GM18907 (cell line): ENCODE data around the gene R3HCC1L.
"Not testable (repeated sequence)": the region's sequence is repeated elsewhere in the genome, so short reads cannot be mapped to it uniquely, and the experiment has no call there.

ENCODE experiments used
- ATAC-seq: cut with Tn5 transposase; IDR thresholded peaks from one replicate; pipeline ENCODE4 v1.9.1; 2021; ENCODE audit warnings: mild to moderate bottlenecking, moderate library complexity; ENCODE audit not compliant: unreplicated experiment

Gene R3HCC1L

DNA sequence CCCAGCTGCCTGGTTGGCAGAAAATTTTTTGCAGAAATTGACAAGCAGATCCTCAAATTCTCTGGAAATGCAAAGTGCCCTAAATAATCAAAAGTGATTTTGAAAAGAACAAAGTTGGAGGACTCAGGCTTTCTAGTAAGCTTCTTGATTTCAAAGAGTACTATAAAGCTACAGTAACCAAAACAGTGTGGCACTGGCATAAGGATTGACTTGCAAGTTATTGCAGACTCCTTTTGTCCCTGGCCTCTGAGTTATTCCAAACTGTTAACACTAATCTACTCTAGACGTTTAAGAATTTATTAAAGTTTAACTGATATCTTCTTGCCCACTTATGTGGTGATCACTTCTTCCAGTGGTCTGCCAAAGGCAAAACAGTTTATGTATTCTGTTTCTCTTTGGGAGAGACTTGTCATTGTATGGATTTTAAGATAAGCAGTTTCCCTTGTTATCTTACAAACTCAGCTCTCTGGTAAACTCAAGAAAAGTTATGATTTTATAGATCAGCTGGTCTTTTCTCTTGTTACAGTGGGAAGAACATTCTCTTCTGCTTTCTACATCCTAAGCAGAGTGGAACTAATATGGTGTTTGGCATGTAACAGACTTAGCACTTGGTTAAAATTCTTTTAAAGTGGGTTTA, 92.2 kb downstream of the R3HCC1L start:
- no peak for ATAC-seq

DNA sequence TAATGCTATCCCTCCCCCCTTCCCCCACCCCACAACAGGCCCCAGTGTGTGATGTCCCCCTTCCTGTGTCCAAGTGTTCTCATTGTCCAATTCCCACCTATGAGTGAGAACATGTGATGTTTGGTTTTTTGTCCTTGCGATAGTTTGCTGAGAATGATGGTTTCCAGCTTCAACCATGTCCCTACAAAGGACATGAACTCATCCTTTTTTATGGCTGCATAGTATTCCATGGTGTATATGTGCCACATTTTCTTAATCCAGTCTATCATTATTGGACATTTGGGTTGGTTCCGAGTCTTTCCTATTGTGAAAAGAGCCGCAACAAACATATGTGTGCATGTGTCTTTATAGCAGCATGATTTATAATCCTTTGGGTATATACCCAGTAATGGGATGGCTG, 93.3 kb downstream of the R3HCC1L start:
- ATAC-seq = not testable (repeated sequence)

DNA sequence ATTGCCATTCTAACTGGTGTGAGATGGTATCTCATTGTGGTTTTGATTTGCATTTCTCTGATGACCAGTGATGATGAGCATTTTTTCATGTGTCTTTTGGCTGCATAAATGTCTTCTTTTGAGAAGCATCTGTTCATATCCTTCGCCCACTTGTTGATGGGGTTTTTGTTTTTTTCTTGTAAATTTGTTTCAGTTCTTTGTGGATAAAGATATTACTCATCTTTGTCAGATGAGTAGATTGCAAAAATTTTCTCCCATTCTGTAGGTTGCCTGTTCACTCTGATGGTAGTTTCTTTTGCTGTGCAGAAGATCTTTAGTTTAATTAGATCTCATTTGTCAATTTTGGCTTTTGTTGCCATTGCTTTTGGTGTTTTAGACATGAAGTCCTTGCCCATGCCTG, 93.8 kb downstream of the R3HCC1L start:
- ATAC-seq = not testable (repeated sequence)

DNA sequence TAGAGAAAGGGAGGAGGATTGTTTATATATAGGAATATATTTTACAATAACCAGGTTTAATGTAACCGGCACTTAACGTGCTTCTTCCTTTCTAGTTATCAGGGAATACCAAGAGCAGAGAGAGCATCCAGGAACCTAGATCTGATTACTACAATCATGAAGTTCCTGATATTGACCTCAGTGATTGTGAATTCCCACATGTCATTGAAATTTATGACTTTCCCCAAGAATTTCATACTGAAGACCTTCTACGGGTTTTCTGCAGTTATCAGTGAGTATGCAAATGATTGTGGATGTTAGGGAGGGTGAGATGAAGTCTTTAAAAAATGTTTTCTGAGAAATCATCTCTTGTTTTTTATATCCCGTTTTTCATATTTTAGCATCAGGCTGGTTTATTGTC, 97.0 kb downstream of the R3HCC1L start:
- ATAC-seq = no peak

DNA sequence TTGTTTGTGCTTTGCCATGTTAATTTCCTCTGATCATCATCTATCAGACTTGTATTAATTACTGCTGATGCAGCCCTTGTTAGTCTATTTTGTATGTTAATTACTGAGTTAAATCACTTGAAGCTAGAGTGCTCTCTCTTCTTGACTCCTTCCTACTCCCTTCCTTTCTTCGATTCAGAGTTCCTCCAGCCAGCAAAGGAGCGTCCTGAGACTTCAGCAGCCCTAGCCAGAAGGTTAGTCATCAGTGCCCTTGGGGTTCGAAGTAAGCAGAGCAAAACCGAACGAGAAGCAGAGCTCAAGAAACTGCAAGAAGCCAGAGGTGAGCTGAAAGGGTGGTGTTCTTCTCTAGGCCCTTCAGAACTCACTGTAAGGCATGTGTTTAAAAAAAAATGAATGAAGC, 101.4 kb downstream of the R3HCC1L start:
- no peak for ATAC-seq

DNA sequence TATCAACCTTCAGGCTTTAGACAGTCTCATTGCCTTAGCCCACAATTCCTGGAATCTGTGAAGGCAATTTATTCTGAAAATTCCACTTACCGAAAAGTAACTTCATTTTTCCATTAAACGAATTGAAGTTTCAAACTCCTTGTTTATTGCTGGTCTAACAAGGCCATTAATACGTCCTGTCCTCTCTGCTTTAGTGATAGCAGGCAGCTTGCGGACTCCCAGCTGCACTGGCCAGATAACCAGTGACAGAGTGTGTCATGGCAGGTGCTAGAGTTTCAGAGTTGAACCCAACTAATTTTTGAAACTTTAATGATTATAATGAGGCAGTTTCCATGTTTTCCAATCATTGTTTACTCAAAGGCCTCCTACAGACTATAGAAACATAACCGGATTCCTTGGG, 102.4 kb downstream of the R3HCC1L start:
- no peak for ATAC-seq

DNA sequence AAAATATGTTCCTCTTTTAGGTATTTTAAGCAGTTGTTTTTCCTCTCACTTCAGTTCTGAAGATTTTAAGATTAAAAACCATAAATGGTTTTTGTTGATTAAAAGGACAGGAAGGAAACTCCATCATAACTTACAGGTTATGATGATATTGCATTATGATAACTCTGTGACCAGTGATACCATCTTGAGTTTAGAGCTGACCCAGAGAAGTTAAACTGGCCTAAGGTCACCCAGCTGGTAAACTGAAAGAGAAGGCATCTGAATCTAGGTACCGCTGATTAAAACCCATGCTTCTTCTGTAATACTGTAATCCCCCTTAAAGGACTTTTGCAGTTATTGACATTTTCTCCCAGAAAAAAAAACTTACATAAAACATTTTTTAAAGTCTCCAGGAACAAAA, 103.9 kb downstream of the R3HCC1L start:
- no peak for ATAC-seq

DNA sequence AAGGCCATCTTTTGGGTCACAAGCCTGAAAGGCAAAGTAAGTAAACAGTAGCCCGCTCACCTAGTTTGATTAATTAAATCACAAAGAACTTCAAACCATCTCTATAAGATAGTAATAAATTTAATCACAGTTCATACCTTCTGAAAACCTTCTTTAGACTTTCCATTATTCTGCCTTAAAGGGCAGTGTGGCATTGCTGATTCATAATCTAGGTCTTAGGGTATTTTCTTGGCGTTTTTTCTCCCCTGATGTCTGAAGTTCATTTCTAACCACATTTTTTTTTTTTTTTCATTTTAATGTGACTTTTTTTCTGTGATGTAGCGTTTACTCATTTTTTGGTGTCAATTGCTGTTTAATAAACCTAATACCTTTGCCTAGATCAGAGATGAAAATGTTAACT, 106.1 kb downstream of the R3HCC1L start:
- ATAC-seq = no peak

DNA sequence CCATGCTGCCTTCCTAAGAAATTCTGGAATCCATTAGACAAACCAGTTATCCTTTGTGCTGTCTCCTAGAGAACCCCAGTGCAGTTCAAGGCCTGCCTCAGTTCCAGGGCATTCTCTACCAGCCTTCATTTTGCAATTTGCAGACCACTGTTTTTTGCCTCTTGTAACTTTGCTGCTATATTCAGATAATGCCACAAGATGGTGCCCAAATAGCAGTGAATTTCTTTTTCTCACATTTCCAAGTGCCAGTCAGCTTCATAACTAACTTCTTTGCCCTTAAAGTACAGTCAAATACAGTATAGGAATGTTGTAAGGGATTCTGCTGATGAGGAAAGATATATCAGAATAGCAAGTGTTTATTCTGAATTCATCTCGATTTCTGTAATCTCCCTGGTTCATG, 108.4 kb downstream of the R3HCC1L start:
- no peak for ATAC-seq

DNA sequence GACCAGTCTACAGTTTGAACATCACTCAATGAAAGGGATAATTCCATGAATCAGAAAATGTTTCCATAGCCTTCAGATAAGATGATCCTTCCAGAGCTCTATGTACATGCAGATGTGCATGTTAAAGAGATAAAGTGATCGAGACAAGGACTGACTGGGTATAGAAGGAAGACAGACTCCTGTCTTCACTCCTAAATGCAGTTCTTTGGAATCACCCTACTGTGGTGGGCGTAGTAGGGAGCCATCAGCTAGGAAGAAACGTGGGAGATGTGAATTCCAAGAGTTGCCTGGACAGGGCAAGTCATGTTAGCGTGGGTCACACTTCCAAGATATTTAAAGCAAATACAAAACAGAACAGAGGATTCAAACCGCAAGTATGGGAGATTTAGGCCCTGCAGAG, 109.7 kb downstream of the R3HCC1L start:
- no peak for ATAC-seq

DNA sequence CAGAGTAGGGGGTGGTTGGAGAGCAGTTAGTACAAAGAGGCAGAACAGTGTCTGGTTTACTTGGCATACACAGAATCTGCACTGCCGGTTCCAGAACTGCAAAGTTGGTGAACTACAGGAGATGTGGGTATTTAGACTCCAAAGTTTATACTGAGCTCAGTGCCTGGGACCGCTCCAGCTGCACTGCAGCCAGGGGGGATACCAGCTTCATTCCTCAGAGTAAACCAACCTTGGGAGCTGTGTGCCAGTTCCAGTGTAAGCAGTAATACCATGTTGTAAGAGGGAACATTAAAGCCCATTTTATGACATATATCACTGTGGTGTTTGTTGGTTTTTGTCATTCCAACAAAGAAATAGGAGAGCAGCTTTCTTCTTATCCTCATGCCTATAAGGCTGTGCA, 110.1 kb downstream of the R3HCC1L start:
- ATAC-seq = no peak

DNA sequence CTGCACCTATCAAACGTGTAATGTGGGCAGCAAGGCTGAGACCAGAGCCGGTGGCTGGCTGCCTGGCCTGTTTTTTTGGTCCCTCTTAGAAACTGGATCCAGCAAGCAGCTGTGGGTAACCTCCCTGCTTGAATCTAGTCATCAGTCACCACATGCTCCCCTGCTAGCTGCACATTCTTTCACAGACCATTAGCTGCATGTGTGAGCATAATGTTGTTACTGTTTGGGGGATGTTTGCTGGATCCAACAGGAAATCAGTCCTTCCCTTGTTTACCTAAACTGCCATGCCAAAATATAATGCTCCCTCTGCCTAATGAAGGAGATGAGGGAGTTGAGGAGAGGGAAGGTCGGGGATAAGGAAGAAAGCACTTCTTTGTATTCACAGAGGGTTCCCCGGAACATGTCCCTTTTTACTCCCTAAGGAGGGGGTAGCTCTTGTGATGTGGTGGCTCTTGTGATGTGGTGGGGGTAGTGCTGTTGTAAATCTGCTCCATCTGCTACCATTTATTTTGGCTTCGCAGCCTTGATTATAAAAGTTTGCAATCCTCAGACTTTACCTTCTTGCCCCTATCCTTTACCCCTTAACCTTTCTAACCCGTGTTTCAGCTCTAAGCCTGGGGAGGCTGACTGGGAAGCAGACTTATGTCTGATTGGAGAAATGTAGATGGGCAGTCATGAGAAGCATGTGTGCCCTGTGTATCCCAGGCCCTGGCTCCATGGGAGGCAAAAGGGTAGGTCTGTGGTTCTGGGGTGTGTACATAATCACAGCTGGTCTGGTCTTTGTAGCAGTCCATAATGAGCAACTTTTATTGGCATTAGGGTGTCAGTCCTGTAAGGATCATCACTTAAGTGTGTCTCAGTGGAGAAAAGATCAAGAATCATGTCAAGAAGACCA, 112.7 kb downstream of the R3HCC1L start:
- no peak for ATAC-seq

DNA sequence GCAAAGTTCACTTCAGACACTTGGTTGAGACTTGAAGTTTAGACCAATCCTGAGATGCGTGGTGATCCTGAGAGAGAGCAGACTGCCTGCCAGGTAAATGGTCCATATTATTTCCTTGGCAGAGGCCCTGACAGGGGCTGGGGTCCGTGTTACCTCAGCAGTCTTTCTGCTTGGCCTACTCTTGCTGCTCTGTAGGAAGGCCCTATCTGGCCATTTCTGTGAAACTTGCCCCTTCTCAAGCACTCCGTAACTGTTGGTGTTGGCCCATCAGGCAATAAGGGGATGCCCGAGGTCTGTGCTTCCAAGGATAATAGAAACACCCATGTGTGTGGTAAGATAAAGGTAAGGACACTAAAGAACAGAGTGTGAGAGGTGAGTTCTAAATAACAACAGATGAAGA, 113.6 kb downstream of the R3HCC1L start:
- no peak for ATAC-seq

DNA sequence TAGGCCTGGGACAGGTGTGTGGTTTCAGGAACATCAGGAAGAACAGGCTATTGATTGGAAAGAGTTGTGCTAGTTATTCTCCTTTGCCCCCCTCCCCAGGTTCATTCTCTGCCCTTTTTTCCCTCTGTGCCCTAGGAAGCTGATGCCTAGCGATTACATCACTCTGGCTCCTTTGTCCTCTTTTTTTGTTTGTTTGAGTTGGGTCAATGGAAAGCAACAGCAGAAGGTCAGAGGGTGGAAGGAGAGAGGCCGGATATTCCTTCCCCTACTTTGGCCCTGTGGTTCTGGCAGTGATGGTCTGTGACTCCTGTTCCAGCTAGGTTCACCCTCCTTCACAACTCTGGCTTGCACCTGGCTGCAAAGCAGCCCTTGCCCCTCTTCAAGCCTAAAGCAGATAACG, 114.7 kb downstream of the R3HCC1L start:
- ATAC-seq = no peak

DNA sequence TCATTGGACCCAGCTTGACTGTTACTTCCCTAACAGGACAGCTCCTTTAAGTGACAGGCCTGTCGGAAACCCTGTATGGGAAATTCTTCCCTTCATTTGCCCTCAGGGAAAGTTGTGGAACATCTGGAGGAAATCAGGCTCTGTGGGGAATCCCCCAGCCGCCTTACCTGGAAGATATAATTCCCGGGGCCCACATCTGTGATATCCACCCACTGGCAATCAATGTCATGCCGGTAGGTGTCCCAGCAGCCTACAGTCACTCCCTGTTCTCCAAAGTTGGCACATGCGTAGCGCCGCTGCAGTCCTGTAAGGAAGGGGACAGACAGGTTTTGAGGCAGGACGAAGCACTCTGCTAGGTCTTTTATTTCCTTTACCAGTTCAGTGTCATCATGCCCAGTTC, 116.9 kb downstream of the R3HCC1L start:
- no peak for ATAC-seq

DNA sequence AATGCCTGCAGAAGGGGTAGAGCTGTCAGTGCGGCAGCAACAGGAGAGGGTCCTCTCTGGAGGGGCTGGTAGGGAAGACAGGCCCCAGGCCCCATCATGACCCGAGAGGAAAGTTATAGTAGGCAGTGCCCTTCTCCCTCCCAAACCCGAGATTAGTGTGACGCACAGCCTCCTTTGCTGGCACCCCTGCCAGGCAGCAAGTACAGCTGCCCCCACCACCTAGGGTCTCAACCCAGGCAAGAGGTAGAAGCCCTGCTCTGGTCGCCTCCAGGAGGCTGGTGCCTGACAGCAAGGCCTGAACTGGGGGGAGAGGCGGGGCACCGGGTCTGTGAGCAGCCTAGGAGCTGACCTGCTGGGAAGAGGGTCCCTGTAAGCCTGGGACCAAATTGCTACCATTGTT, 118.0 kb downstream of the R3HCC1L start:
- ATAC-seq = no peak

DNA sequence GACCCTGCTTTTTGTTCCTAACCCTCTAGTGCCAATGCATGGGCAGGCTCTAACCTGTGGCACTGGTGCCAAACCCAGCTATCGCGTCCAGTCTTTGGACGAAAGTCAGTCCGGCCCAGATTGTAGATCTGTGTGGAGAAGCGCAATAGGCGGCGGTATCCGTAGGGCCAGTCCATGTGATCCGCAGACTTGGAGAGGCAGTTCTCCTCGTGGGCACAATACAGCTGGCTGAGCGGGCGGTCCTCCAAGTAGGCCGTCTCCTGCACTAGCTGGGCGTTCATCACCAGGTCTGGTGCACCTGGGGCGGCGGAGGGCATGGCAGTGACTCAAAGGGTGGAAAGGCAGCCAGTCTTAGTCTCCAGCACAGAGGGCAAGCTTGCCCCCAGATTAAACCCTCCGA, 119.0 kb downstream of the R3HCC1L start:
- no peak for ATAC-seq

DNA sequence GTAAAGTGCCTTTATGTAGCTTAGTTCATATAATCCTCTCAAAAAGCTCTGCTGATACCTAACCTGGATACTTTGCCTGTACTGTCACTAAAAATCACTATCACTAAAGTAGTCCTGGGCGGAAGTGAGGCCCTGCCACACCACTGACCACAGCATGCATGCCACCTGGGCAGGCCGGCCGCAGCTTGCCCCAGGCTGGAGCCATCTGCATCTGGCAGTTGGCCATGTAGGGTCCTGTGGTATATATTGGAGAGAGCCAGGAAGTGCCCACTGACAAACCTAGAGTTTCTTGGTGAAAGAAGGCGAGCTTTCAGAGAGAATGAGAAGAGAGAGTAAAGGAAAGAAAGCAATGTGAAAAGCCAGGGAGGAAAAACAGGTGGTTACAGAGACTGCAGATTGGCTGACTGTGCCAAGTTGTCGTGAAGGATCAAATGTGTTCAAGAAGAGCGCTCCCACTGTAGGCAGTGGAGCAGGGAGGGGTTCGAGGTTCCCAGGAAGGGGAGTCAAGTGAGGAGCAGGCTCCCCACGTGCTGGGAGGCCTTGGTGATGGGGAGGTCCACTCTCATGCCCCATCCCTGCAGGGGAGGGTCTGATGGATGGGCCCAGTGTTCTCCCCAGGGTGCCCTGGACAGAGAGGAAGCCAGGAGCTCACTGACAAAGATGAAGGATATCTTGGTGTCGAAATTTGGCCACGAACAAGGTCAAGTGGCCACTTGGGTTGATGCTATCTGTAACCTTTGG, 119.9 kb downstream of the R3HCC1L start:
- no peak for ATAC-seq

DNA sequence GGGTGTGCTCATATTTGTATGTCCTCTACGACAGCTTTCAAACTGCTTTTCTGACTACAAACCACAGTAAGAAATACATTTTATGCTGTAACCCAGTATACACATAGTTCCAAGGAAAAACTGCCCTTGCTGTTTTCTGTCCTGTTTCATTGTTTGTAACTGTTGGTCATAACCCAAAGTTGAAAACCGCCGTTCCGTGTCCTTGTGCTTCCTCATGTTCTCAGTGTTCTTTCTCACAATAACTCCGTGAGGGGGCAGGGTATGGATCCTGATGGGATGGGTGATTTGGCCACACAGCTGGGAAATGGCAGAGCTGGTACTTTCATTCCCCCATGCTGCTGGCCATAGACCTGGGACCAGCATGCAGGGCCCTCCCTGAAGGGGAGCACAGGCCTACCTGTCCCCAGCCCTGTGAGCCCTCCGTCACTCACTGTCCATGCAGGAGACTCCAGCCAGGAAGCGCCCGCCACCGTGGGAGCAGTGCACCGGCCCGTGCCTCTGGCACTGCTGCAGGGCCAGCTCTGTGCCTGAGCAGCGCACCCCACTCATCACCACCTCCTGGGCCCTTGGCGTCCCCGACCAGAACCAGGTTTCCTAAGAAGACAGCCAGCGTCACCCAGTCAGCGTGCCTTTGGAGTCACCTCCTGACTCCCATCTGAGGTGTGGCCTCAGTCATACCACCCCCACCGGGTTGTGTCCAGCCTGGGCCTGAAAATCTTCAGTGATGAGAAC, 120.9 kb downstream of the R3HCC1L start:
- no peak for ATAC-seq

DNA sequence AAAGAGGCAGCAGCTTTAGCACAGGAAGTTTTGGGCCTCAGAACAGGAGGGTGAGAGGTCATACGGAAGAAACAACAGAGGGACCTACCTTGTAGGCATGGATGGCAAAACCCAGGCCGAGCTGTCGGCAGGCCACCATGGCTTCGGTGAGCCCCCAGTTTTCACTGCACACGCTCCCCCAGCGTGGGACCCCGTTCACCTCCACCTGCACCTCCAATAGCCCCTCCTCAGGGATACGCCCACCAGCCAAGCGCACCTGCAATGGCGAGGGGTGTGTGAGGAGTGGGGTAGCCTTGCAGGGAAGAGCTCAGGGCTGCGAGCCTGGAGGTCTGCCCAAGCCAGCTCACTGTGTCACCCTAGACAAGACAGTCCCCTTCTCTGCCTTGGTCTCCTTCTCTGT, 122.2 kb downstream of the R3HCC1L start:
- ATAC-seq = no peak

DNA sequence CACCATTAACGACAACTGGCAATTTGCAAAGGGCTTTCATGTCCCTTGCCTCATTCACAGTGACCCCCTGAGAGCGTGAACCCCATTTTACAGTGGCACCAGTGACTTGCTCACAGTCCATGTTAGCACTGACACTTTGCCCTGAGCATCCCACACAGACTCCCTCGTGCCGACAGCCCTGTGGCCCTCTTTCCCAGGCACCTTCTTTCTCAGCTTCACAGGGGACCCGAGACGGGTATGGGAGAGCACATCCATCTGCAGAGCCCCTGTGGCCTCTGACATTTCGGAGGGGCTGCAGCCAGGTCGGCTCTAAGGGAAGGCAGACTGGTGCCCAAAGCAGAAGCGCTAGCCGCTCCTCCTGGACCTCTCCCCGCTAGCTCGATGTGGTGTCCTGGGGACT, 122.7 kb downstream of the R3HCC1L start:
- no peak for ATAC-seq
